Measurements from ENCODE around the gene STRN4. TPM values are rescaled to one million over a fixed set of nuclear protein-coding genes. Genes with fewer than 3 reads are reported as not detected.

Gene STRN4
- total RNA-seq, 1 experiment from 2014 or later = 143 TPM

GRCh38 chr19:46785054-46785979, 39.1 kb upstream of the STRN4 start:
- Mint-ChIP-seq H3K4me1 (peaks cover 26 to 44% of the 10 kb centered on the region in 2 experiments), H3K27me3 (ENCODE audit: low read depth) (peaks cover 13% of the 10 kb centered on the region), H3K27ac (peak overlapping the region; percentile 99), H3K9me3 (no peaks in the 10 kb centered on the region; a peak in 1 of 5 replicates), H3K4me3 (peak overlapping the region; percentile 97 to 100), H3K36me3 (ENCODE audit: insufficient read depth in 1 of 3, low read depth in 3 of 3) (peaks cover 50 to 63% (median 51%) of the 10 kb centered on the region in 3 experiments)
- H3K23me2 ChIP-seq (ENCODE audit: insufficient read length, low read depth, low read length, poor library complexity, severe bottlenecking) = peaks cover 23% of the 10 kb centered on the region
- H4K8ac ChIP-seq (replicated peaks; ENCODE audit: insufficient read length, low read depth, low read length) = no peak overlapping the region
- H3K27ac ChIP-seq (ENCODE audit: insufficient read length, low read depth, low read length) = peak overlapping the region; percentile 27
- no peak overlapping the region for H2BK120ac ChIP-seq (ENCODE audit: low read depth, low read length, poor library complexity, severe bottlenecking)
- H4K91ac ChIP-seq (ENCODE audit: insufficient read length, low read depth, low read length) = no peak overlapping the region
- H3T11ph ChIP-seq (ENCODE audit: low read length) = no peak overlapping the region
- no peak overlapping the region for H3K4ac ChIP-seq (ENCODE audit: low read depth, low read length)
- H2BK12ac ChIP-seq (ENCODE audit: insufficient read length, low read depth, low read length) = no peak overlapping the region
- no peak overlapping the region for H3K14ac ChIP-seq (ENCODE audit: insufficient read depth, low read length)
- H3K79me1 ChIP-seq (ENCODE audit: insufficient read depth, low read depth, low read length, poor library complexity, severe bottlenecking) = peaks cover 12% of the 10 kb centered on the region
- TF ChIP-seq CTCF (conservative IDR thresholded peaks at IDR 0.05) = no peak
- H2BK15ac ChIP-seq (ENCODE audit: low read depth, low read length) = no peak overlapping the region
- H2AFZ ChIP-seq (ENCODE audit: low read length) = no peak overlapping the region
- H3K56ac ChIP-seq (ENCODE audit: insufficient read length, low read depth, low read length) = no peak overlapping the region
- no peaks in the 10 kb centered on the region; the same call in 1 of the 2 replicates for H3K27me3 ChIP-seq (ENCODE audit: insufficient read depth, low read length)
- H3K4me1 ChIP-seq (ENCODE audit: insufficient read depth, low read length) = peaks cover 5% of the 10 kb centered on the region; the same call in 1 of the 2 replicates
- H3K4me2 ChIP-seq (ENCODE audit: insufficient read depth, insufficient read length, low read length) = peak overlapping the region; percentile 96
- H3K9ac ChIP-seq (ENCODE audit: extremely low read depth, insufficient read length, low read length) = peak overlapping the region; percentile 72
- no peak overlapping the region for H3K23ac ChIP-seq (ENCODE audit: insufficient read length, low read depth, low read length)
- no peak overlapping the region for H2AK5ac ChIP-seq (ENCODE audit: insufficient read length, low read length)
- H2BK20ac ChIP-seq (ENCODE audit: low read depth, low read length, poor library complexity, severe bottlenecking) = no peak overlapping the region
- WGBS (ENCODE audit: extremely low coverage, insufficient read length, low lambda C conversion rate) = no CpG with 5 or more reads among the region's 19 CpGs
- H3K18ac ChIP-seq (ENCODE audit: insufficient read length, low read depth, low read length) = no peak overlapping the region
- no peak for DNase-seq
- no peak overlapping the region for H2BK5ac ChIP-seq (ENCODE audit: insufficient read length, low read length)
- H3K9me3 ChIP-seq (ENCODE audit: control insufficient read depth, low read depth, low read length) = no peaks in the 10 kb centered on the region
- peaks cover 4% of the 10 kb centered on the region for H4K20me1 ChIP-seq (ENCODE audit: control insufficient read depth, insufficient read depth, insufficient read length)
- H3K79me2 ChIP-seq (ENCODE audit: insufficient read depth, low read length) = peaks cover 43% of the 10 kb centered on the region; the same call in 1 of the 2 replicates
- H4K5ac ChIP-seq (ENCODE audit: insufficient read length, low read depth, low read length) = no peak overlapping the region
